HEK293 (cell line): ENCODE results near the gene PLEKHA7.

ENCODE experiments used
- CTCF ChIA-PET: fragments of 350-600 bp; formaldehyde crosslinking; extraction: SDS; loops from one replicate; lab custom pipeline; 2021; ENCODE audit warnings: antibody characterized with exemption; lab: Yijun Ruan, JAX
- POLR2A ChIA-PET: fragments of 300-600 bp; formaldehyde crosslinking; extraction: SDS; loops from one replicate; lab custom pipeline; 2020; ENCODE audit warnings: antibody characterized with exemption, inconsistent platforms; lab: Yijun Ruan, JAX
- H3K27ac ChIP-seq: fragments of 200-500 bp; sonication (Bioruptor generic); 2 replicates; pipeline ENCODE4 v1.5.1; 2014; ENCODE audit warnings: low read depth, low read length, control low read depth, inconsistent platforms; ENCODE audit errors: extremely low read depth
- H3K36me3 ChIP-seq, 2 experiments: fragments of 200-500 bp in 1 of 2; sonication (Bioruptor generic) in 1 of 2; 1 replicate in 1 of 2; 2 replicates in 1 of 2; pipeline ENCODE4 v1.5.1; 2014 to 2017; ENCODE audit warnings: inconsistent platforms in 2 of 2, low read length in 2 of 2; ENCODE audit not compliant: control insufficient read depth in 2 of 2, insufficient read depth in 1 of 2
- H3K4me1 ChIP-seq: fragments of 200-500 bp; sonication (Bioruptor generic); 2 replicates; pipeline ENCODE4 v1.5.1; 2014; ENCODE audit warnings: mild to moderate bottlenecking, low read length, inconsistent platforms; ENCODE audit not compliant: control insufficient read depth, insufficient read depth
- H3K4me3 ChIP-seq: 2 replicates; pipeline ENCODE4 v1.5.1; 2011; ENCODE audit warnings: low read depth, mild to moderate bottlenecking, control low read depth, low read length, moderate library complexity
- H3K9me3 ChIP-seq: fragments of 200-500 bp; sonication (Bioruptor generic); 2 replicates; pipeline ENCODE4 v1.5.1; 2014; ENCODE audit warnings: low read depth, low read length, inconsistent platforms; ENCODE audit not compliant: control insufficient read depth, insufficient read depth
- KLF10 ChIP-seq: fragments of 450-650 bp; IDR thresholded peaks from 2 replicates; pipeline ENCODE4 v1.5.1; 2018; ENCODE audit warnings: missing biosample characterization, mild to moderate bottlenecking, missing genetic modification characterization
- MZF1 ChIP-seq: fragments of 450-650 bp; formaldehyde crosslinking; IDR thresholded peaks from 2 replicates; pipeline ENCODE4 v1.5.1; 2017; ENCODE audit warnings: missing biosample characterization, missing genetic modification characterization, borderline replicate concordance
- REPIN1 ChIP-seq: fragments of 450-650 bp; formaldehyde crosslinking; IDR thresholded peaks from 2 replicates; pipeline ENCODE4 v1.5.1; 2017; ENCODE audit warnings: missing biosample characterization, missing genetic modification characterization, low read depth
- SETDB1 ChIP-seq: IDR thresholded peaks from one replicate; pipeline ENCODE4 v1.6.1; 2017; ENCODE audit warnings: mild to moderate bottlenecking, low read length, moderate library complexity, mixed read lengths; ENCODE audit not compliant: insufficient read length
- TSHZ1 ChIP-seq: fragments of 450-650 bp; formaldehyde crosslinking; IDR thresholded peaks from 2 replicates; pipeline ENCODE4 v1.5.1; 2016; ENCODE audit warnings: missing biosample characterization, missing genetic modification characterization, borderline replicate concordance
- ZBTB20 ChIP-seq: fragments of 450-650 bp; formaldehyde crosslinking; IDR thresholded peaks from 2 replicates; pipeline ENCODE4 v1.5.1; 2016; ENCODE audit warnings: missing biosample characterization, missing genetic modification characterization
- ZFP3 ChIP-seq: fragments of 450-650 bp; formaldehyde crosslinking; IDR thresholded peaks from 2 replicates; pipeline ENCODE4 v1.5.1; 2016; ENCODE audit warnings: low read depth, missing biosample characterization, missing genetic modification characterization
- ZNF23 ChIP-seq: fragments of 450-650 bp; formaldehyde crosslinking; IDR thresholded peaks from 2 replicates; pipeline ENCODE4 v1.5.1; 2016; ENCODE audit warnings: missing biosample characterization, missing genetic modification characterization, borderline replicate concordance
- ZNF248 ChIP-seq: fragments of 450-650 bp; formaldehyde crosslinking; IDR thresholded peaks from 2 replicates; pipeline ENCODE4 v1.5.1; 2017; ENCODE audit warnings: missing biosample characterization, missing genetic modification characterization
- ZNF280C ChIP-seq: fragments of 450-650 bp; formaldehyde crosslinking; IDR thresholded peaks from 2 replicates; pipeline ENCODE4 v1.5.1; 2016; ENCODE audit warnings: missing biosample characterization, missing genetic modification characterization
- ZNF350 ChIP-seq: fragments of 450-650 bp; formaldehyde crosslinking; IDR thresholded peaks from 2 replicates; pipeline ENCODE4 v1.5.0; 2017; ENCODE audit warnings: missing biosample characterization, mild to moderate bottlenecking, missing genetic modification characterization
- ZNF571 ChIP-seq: fragments of 450-650 bp; formaldehyde crosslinking; IDR thresholded peaks from 2 replicates; pipeline ENCODE4 v1.5.0; 2017; ENCODE audit warnings: missing biosample characterization, missing genetic modification characterization
- ZNF610 ChIP-seq: fragments of 450-650 bp; formaldehyde crosslinking; IDR thresholded peaks from 2 replicates; pipeline ENCODE4 v1.5.1; 2016; ENCODE audit warnings: missing biosample characterization, missing genetic modification characterization, borderline replicate concordance
- ZNF621 ChIP-seq: fragments of 450-650 bp; formaldehyde crosslinking; IDR thresholded peaks from 2 replicates; pipeline ENCODE4 v1.5.1; 2017; ENCODE audit warnings: missing biosample characterization, missing genetic modification characterization
- ZNF624 ChIP-seq: fragments of 450-650 bp; formaldehyde crosslinking; IDR thresholded peaks from 2 replicates; pipeline ENCODE4 v1.5.1; 2017; ENCODE audit warnings: missing biosample characterization, missing genetic modification characterization
- ZSCAN30 ChIP-seq: fragments of 450-650 bp; IDR thresholded peaks from 2 replicates; pipeline ENCODE4 v1.5.1; 2018; ENCODE audit warnings: missing biosample characterization, mild to moderate bottlenecking, missing genetic modification characterization, moderate library complexity
- TF ChIP-seq, protein P1 (sequence below): fragments of 450-650 bp; formaldehyde crosslinking; IDR thresholded peaks from 2 replicates; pipeline ENCODE4 v1.5.1; 2016; ENCODE audit warnings: missing biosample characterization, missing genetic modification characterization
- TF ChIP-seq, protein P2 (sequence below): fragments of 450-650 bp; formaldehyde crosslinking; IDR thresholded peaks from 2 replicates; pipeline ENCODE4 v1.5.1; 2016; ENCODE audit warnings: missing biosample characterization, missing genetic modification characterization
- TF ChIP-seq, protein P3 (sequence below): fragments of 450-650 bp; formaldehyde crosslinking; IDR thresholded peaks from 2 replicates; pipeline ENCODE4 v1.5.1; 2016; ENCODE audit warnings: missing biosample characterization, missing genetic modification characterization

Gene PLEKHA7

DNA sequence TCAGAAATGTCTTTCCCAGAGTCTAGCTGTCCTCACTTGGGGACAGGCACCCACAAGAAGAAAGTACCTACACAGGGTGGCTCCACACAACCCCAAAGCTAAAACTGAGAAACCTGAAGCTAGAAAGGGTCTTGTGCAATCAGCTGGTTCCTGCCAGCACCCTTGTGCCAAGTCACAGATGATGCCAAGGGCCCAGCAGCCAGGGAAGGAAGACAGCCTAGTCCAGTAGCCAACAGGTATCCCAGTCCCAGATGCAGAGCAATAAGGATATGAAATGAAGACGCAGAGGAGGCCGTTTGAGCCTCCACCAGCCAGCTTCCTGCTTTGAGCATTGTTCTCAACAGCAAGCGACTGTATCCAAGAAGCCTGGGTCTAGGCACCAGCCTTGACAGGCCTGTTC, 6.1 kb downstream of the PLEKHA7 start:
- H3K27ac ChIP-seq: no peak overlapping the region
- POLR2A ChIA-PET: interaction anchor here (0.6 kb wide), 1 partner anchor 202 kb away, joined by 3 read pairs; no protein-coding TSS in a partner anchor
- TF ChIP-seq TSHZ1 (tag by site-specific recombination): no peak
- no peak for TF ChIP-seq ZBTB20 (tag by site-specific recombination)
- TF ChIP-seq KLF10 (tag by site-specific recombination): no peak
- TF ChIP-seq REPIN1 (tag by site-specific recombination): no peak
- TF ChIP-seq, protein P1, sequence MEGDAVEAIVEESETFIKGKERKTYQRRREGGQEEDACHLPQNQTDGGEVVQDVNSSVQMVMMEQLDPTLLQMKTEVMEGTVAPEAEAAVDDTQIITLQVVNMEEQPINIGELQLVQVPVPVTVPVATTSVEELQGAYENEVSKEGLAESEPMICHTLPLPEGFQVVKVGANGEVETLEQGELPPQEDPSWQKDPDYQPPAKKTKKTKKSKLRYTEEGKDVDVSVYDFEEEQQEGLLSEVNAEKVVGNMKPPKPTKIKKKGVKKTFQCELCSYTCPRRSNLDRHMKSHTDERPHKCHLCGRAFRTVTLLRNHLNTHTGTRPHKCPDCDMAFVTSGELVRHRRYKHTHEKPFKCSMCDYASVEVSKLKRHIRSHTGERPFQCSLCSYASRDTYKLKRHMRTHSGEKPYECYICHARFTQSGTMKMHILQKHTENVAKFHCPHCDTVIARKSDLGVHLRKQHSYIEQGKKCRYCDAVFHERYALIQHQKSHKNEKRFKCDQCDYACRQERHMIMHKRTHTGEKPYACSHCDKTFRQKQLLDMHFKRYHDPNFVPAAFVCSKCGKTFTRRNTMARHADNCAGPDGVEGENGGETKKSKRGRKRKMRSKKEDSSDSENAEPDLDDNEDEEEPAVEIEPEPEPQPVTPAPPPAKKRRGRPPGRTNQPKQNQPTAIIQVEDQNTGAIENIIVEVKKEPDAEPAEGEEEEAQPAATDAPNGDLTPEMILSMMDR: no peak
- TF ChIP-seq ZNF571 (tag by site-specific recombination): no peak
- TF ChIP-seq ZSCAN30 (tag by site-specific recombination): no peak
- TF ChIP-seq SETDB1: no peak
- no peak for TF ChIP-seq MZF1
- TF ChIP-seq, protein P2, sequence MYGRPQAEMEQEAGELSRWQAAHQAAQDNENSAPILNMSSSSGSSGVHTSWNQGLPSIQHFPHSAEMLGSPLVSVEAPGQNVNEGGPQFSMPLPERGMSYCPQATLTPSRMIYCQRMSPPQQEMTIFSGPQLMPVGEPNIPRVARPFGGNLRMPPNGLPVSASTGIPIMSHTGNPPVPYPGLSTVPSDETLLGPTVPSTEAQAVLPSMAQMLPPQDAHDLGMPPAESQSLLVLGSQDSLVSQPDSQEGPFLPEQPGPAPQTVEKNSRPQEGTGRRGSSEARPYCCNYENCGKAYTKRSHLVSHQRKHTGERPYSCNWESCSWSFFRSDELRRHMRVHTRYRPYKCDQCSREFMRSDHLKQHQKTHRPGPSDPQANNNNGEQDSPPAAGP (tag by site-specific recombination): no peak
- TF ChIP-seq ZNF610 (tag by site-specific recombination): no peak
- TF ChIP-seq ZNF23 (tag by site-specific recombination): no peak
- no peak for TF ChIP-seq ZNF280C
- no peak for TF ChIP-seq ZFP3 (tag by site-specific recombination)
- TF ChIP-seq, protein P3, sequence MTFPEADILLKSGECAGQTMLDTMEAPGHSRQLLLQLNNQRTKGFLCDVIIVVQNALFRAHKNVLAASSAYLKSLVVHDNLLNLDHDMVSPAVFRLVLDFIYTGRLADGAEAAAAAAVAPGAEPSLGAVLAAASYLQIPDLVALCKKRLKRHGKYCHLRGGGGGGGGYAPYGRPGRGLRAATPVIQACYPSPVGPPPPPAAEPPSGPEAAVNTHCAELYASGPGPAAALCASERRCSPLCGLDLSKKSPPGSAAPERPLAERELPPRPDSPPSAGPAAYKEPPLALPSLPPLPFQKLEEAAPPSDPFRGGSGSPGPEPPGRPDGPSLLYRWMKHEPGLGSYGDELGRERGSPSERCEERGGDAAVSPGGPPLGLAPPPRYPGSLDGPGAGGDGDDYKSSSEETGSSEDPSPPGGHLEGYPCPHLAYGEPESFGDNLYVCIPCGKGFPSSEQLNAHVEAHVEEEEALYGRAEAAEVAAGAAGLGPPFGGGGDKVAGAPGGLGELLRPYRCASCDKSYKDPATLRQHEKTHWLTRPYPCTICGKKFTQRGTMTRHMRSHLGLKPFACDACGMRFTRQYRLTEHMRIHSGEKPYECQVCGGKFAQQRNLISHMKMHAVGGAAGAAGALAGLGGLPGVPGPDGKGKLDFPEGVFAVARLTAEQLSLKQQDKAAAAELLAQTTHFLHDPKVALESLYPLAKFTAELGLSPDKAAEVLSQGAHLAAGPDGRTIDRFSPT (tag by site-specific recombination): no peak
- TF ChIP-seq ZNF621 (tag by site-specific recombination): no peak
- TF ChIP-seq ZNF248 (tag by site-specific recombination): no peak
- no peak for TF ChIP-seq ZNF350 (tag by site-specific recombination)
- TF ChIP-seq ZNF624 (tag by site-specific recombination): no peak
- H3K36me3 ChIP-seq: peaks cover 0 to 8% of the 10 kb centered on the region in 2 experiments; a peak in 2 of 3 replicates
- CTCF ChIA-PET: interaction anchor here (0.6 to 0.9 kb wide), 2 partner anchors 55 to 187 kb away, joined by 3 read pairs; no protein-coding TSS in a partner anchor
- no peaks in the 10 kb centered on the region; the same call in 1 of the 2 replicates for H3K4me1 ChIP-seq
- H3K4me3 ChIP-seq: no peak overlapping the region
- no peaks in the 10 kb centered on the region for H3K9me3 ChIP-seq
